ENCODE results near the gene PLXDC1. TPM values are rescaled to one million over a fixed set of nuclear protein-coding genes. Genes with fewer than 3 reads are reported as not detected.
"Not testable (repeated sequence)": the region's sequence is repeated elsewhere in the genome, so short reads cannot be mapped to it uniquely, and the experiment has no call there.

Gene PLXDC1
- polyA plus RNA-seq, 3 donors: 6.1 to 7.9 (median 7.4) TPM

DNA sequence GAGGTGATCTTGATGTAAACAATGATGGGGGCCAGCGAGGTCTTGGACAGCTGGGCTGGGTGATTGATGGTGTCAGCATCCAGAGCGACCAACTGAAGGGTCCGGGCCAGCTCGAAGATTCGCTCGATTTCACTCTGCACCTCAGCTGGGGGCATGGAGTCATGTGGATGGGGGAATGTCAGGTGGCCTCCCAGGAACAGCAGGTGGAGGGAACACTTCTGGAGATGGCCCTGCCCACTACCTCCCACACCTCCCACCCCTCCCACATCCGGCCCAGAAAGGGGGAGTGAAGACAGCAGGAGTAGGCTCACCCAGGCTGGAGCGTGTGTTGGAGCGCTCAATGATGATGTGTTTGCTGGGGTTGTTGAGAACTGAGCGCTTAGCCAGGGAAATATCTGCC, 32.3 kb upstream of the PLXDC1 start:
- no peak for DNase-seq

DNA sequence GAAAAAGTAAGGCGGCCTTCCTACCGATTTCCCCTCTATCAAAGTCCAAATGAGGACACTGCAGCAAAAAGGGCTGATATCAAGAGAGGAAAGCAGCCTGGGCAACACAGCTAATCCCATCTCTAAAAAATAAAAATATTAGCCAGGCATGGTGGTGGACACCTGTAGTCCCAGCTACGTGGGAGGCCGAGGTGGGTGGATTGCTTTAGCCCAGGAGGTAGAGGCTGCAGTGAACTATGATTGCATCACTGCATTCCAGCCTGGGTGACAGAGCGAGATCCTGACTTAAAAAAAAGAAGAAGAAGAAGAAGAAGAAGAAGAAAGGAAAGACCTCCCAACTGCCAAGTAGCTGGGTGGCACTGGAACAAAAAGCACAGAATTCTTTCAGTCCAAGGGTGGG, 31.6 kb upstream of the PLXDC1 start:
- no peak for DNase-seq

DNA sequence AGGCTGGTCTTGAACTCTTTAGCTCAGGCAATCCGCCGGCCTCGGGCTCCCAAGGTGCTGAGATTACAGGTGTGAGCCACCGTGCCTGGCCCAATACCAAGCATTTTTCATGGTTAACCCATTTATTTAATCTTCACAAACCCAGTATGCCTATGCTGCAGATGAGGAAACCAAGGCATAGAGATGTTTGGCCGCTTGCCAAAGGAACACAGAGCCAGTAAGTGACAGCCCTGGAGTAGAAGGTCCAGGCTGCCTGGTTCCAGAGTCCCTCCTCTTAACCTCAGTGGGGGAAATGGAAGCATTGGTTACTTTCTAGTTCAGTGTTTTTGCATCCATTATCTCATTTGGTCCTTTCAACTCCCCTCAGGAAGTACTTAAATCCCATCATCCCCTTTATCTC, 29.9 kb upstream of the PLXDC1 start:
- no peak for DNase-seq

DNA sequence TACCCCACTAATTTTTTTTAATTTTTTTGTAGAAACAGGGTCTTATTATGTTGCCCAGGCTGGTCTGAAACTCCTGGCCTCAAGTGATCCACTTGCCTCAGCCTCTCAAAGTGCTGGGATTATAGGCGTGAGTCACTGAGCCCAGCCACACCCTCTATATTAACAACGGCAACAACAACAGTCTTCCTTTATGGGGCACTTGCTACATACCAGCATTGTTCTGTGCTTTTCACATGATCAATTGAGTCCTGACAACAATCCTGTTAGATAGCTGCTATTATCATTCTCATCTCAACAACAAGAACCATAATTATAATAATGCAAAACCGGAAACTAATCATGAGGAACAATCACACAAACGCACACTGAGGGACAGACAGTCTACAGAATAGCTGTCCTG, 27.1 kb upstream of the PLXDC1 start:
- DNase-seq: no peak

DNA sequence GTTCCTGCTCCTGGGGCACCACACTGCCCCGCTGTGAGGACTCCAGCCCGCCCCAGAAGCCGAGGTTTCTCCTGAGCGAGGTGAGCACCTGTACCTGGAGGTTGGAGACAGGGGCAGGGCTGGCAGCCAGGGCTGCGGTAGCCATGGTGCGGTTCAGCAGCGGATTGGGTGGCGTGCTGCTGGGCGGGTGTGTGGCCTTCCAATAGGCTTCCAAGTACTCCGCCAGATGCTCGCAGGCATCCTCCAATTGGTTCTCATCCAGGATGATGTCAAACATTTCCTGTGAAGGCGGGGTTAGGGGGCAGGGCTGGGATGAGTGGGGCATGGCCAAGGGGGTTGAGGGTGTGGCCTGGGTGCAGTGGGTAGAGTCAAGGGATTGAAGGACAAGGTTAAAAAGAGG, 25.8 kb upstream of the PLXDC1 start:
- no peak for DNase-seq

DNA sequence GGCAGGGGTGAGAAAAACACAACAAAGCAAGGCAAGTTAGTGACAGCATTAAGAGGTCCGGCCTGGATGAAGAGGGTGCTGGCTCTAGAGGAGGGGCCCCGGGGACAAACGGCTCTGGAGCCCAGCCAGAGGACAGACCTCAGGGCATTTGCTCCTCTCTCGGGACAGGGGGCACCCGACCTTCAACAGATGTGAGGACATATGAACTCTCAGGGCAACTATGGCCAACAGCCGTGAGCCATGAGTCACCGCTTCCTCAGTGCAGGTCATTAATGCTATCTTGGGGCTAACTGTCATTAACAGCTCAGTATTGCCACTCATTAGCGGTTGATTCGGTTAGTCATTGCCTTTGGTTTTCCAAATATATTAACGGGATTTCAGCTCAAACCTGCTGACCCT, 24.3 kb upstream of the PLXDC1 start:
- no peak for DNase-seq

DNA sequence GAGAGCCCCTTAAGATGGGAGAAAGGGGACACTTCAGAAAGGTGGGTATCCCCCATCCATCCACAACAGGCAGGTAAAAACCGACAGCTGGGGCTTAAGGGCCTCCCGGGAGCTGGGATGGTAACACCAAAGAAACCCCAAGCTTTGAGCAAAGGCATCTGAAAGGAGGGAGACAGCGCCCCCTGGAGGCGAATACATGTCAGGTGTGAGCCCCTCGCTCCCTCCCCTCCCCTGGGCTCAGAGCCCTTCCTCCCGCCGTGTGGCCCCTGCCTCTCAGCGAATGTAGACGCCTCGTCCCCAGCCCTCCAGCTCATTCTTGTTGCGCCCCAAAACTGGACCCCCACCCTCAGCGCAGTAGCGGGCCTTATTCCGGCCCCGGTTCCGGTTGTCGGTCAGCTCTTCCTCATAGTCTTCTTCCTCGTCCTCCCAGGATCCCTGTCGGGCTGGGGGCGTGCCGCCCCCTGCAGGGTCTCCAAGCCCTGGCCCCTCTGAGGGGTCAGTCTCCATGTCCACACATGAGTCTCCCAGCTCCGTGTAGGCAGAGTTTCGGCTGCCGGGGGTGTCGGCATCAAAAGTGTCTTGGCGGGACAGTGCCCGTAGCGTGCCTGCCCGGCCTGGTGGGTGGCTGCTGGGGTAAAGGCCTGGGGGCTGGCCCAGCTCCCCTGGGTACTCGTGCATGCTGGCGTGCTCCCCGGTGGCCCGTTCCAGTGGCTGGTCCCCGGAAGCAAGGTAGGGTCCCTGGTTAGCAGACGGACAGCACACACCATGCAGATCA, 23.7 kb upstream of the PLXDC1 start:
- DNase-seq: peak; percentile 79

DNA sequence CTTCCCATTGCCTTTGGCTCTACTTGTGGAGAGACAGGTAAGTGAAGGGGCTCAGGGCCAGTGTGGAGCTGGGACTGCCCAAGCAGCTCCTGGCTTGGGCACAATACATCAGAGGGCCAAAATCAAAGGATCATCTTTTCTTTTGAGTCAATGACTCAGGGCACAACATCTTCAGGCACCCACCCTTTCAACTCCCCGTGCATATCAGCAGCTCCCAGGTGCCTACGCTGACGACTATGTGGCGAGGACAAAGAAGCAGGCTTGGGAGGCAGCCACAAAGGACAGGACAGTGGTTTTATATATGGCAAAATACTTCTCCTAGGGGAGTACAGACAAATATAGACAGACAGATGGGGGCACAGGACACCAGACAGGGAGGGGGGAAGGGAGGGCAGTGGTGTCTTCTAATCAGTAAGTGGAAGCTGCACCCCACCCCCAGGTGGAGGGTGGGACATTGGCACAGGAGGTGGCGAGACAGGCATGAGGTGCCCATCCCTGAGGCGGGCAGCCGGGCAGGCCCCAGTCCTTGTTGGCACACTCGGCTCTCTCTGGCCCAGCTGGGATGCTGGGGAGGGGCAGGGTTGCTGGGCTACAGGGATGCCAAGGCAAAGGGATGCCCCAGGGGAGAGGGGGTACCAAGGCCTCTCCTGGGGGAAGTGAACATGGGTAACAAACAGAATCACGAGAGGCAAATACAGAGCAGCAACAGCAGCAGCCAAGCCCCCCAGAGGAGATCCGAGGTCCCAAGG, 22.3 kb upstream of the PLXDC1 start:
- DNase-seq: no peak

DNA sequence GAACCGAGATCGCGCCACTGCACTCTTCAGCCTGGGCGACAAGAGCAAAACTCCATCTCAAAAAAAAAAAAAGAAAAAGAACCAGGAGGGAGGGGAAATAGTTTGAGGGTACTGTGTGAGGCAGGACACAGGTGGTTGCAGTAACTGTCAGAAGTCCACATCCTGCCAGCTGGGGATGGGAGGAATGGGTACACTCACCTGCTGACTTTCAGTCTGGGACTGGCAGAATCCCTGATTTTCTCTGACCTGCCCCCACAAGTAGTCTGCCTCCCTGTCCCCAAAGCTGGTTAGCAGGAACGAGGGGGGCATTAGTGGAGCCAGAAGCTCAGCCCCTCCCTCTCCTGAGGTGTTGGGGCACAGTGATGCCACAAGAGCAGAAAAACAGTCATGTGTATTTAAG, 21.6 kb upstream of the PLXDC1 start:
- DNase-seq: no peak

DNA sequence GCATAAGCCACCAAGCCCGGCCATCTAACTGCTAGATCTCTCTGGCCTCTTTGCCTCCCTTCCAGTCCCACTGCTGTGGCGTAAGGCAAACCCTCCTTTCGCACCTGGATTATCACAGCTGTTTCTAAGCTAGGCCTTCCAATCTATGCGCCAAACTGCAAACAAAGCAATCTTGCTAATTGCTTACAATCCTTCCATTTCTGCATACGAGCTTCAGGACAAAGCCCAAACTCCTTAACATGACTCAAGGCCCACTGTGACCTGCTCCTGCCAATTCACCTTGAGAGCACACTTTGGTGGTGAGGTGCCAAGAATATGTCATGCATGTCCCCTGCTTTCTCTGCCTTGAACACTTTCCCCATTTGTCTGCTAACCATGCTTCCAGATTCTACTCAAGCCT, 20.5 kb upstream of the PLXDC1 start:
- DNase-seq: no peak

DNA sequence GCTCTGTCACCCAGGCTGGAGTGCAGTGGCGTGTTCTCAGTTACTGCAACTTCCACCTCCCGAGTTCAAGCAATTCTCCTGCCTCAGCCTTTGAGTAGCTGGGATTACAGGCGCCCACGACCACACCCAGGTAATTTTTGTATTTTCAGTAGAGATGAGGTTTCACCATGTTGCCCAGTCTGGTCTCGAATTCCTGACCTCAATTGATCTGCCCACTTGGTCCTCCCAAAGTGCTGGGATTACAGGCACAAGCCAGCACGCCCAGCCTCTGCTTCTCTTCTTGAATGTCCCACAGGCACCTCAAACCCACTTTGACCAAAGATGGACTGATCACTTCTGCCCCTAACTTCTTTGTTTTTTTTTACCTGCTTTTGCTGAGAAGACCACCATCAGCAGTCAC, 19.1 kb upstream of the PLXDC1 start:
- DNase-seq: no peak

DNA sequence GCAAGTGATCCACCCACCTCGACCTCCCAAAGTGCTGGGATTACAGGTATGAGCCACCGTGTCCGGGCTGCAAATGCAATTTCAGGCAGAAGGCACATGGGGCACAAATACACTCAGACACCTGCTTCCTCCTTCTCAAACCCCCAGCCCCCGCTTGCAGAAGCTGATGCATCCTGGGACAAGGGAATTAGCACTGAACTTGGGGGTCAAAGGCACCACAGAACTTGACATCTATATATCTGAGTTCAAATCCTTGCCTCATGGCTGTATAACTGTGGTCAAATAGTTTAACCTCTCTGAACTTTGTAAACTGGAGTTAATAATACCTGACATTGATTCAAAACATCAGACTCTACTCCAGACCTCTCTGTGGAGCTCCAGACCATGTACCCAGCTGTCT, 18.7 kb upstream of the PLXDC1 start:
- DNase-seq: no peak

DNA sequence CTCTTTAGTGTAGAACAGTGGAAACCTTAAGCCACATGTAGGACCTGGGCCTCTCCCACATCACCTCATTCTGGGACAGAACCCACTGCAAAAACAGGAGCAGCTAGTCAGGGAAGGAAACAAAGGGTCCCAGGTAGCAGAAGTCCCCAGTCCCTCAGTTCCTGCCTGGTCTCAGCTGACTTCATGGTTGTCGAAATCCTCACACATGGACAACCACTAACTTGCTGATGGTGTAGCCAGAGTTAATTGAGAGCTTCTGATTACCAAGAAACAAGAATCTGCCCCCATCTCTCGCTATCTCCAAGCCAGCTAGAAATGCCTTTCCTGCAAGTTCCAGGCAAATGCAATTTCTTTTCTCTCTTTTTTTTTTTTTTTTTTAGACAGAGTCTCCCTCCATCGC, 18.1 kb upstream of the PLXDC1 start:
- DNase-seq: no peak

DNA sequence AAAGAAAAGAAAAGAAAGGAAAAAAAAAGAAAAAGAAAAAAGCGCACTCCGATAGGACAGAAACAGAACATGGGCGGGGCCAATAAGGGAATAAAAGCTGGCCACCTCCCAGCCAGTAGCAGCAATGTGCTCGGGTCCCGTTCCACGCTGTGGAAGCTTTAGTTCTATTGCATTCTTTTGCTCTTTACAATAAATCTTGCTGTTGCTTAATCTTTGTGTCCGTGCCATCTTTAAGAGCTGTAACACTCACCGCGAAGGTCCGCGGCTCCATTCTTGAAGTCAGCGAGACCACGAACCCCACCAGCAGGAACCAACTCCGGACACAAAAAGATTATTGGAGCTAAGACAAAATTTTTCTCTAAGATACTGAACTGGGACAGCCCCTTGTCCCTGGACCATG, 17.7 kb upstream of the PLXDC1 start:
- DNase-seq: no peak

DNA sequence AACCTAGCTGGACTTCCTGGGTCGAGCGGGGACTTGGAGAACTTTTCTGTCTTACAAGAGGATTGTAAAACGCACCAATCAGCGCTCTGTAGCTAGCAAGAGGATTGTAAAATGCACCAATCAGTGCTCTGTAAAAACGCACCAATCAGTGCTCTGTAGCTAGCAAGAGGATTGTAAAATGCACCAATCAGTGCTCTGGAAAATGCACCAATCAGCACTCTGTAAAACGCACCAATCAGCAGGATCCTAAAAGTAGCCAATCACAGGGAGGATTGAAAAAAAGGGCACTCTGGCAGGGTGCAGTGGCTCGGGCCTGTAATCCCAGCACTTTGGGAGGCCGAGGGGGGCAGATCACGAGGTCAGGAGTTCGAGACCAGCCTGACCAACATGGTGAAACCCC, 17.1 kb upstream of the PLXDC1 start:
- DNase-seq: not testable (repeated sequence)

DNA sequence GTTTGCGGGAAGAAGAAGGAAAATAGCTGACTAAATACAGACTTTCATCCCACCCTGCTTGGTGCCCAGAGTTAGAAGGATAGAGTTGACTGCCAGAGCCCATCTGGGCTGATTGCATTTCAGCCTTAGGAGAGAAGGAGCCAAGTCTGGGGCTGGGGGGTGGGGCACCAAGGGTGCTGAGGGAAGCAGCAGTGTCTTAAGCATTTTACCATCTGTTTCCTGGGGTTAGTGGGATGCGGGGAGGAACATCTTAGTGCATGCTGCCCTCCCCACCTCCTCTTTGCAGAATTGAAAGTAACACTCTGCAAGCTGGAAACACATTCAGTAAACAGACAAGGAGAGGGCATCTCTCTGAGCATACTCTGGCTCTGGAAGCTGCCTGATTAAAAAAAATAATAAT, 16.0 kb upstream of the PLXDC1 start:
- DNase-seq: no peak

DNA sequence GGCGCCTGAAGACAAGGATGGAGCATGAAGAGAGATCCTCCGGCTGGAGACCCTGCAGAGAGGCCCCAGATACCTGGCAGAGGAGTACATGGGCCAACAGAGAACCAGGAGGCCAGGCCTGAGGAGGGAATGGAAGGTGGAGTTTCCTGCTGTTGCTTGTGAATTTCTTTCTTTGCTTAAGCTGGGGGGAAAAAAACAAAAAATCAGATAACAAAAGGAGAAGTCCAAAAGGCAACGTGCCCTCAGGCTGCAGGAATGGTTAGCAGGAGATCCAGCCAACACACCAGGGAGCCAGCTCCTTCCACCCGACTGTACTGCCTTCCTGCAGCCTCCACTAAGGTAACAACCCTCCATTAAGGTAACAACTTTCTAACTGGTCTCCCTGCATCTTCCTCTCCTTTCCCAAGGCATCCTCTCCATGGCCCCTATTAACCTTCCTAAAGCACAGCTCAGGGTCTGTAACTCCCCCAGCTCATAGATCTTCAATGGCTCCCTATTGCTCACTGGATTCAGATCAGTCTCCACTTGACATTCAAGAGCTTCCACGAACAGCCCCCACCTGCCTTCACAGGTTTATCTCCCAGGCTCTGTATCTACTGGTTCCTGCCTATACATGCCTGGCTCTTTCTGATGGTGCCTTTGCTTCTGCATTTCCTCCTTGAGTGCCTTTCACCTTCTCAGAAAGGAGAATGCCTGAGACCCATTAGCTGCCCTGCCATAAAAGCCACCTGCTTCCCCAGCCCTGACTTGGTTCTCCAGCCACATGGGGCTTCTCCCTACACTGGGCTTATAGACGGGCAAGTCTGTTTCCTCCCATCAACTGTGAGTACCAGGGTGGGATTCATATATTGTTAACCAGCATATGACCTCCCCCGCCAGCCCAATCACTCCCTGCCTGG, 15.2 kb upstream of the PLXDC1 start:
- DNase-seq: no peak

DNA sequence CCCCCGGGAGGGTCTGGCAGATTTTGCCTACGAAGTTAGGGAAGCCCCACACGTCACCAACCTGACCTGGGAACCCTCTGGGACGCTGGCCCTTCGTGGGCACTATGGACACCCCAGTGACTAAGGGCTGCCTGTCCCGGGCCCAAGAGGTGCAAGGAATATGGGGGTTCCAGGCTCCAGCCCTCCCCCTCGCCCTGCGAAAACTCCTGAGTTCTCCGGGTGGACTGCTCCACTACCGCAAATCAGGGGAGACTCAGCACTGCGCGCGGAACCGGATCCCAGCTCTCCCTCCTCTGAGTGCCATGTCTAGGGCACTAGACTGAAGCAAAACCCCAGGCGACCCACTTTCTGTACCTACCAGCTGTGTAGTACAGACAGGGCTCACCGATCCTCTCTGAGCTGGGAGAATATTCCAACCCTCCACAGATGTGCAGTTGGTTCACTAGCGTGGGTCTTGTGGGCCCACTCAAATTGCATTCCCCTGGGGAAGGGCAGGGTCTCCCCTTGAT, 14.5 kb upstream of the PLXDC1 start, which contains the start of gene ARL5C:
TSS of gene ARL5C (minus strand) at position 321 of the 509 bp plus-strand sequence. CDS start 401 bp downstream, outside the sequence.
- no peak for DNase-seq

DNA sequence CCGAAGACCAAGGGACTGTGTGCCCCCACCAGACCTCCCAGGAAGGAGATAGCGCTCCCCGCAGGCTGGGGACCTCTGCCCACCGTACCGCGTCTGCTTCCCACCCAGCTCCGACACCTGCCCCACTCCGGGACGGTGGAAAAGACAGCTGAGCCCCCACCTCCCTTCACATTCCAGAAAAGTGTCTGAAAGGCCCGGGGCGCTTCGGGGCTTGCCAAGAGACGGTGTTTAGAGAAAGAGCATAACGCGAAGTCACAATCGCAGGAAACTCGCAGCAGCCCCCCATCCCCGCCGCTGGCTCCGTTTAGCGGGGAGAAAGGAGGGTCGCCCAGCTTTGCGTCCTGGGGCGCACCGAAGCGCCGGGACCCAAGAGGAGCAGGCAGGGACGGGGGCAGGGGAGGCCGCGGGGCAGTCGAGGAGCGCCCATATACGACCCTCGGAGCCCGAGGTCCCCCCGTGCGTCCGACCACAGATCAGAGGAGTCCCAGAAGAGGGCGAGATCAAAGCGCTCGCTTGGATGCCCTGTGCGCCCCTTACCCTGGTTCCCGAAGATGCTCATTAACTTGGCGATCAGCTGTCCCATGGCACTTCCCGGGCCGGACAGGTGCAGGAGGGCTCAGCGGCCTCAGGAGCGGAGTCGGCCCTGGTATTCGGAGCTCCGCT, 13.9 kb upstream of the PLXDC1 start:
- no peak for DNase-seq

DNA sequence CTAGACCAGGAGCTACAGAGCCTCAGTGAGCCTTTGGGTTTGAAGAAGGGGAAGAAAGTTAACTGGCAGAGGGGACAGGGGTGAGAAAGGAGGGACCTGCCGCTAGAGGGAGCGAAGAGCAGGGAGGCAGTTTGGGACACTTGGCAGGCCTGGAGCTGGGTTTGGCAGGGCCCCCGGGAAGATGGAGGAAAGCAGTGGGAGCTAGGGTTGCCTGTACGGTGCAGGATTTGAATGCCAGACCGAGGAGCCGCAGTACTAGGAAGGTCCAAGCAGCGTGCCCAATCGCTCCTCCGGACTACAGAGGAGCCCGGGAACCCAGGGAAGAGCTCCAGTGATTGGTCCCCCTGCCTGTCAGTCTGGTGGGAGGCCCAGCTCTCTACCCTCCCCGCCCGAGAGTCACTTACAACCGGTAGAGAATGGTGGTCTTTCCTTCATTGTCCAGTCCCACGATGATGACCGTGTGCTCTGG, 13.3 kb upstream of the PLXDC1 start:
- peak; percentile 92 for DNase-seq

DNA sequence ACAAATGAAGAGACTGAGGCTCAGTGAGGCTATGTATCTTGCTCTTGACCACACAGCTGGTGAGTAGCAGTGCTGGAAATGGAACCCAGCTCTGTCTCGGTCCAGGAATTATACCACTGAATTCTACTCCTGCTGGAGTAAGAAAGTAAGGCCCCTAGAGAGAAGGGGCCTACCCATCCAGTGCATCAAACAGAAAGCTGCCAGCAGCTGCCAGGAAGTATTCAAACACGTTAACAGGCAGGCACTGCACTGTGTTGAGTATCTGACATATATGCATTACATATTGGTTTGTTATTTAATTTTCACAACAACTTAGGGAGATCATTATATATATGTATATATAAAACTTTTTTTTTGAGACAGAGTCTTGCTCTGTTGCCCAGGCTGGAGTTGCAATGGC, 10.5 kb upstream of the PLXDC1 start:
- DNase-seq: no peak

DNA sequence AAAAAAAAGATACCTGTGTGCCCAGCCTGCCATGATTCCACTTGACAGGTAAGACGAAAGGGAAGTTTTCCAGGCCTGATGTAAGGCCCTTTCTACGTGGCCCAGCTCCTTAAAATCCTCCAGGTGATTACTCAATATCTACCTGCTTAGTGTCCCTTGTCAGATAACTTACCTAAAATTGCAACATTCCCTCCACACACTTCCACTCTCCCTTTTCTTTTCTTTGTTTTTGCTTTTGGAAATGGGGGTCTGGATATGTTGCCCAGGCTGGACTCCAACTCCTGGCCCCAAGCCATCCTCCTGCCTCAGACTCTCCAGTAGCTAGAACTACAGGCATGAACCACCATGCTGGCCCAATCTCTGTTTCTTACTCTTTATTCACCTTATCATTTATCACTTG, 7.2 kb upstream of the PLXDC1 start:
- no peak for DNase-seq
